K562 (cell line): Measurements from ENCODE around the gene SEC23B. TPM values are rescaled to one million over a fixed set of nuclear protein-coding genes. Genes with fewer than 3 reads are reported as not detected.
A peak's percentile ranks its signal among the peaks of the same experiment; 100 is the strongest.

Experiments
- BDP1 ChIP-seq: IDR thresholded peaks from 3 replicates; pipeline ENCODE4 v1.6.1; 2011; ENCODE audit not compliant: insufficient read length, insufficient read depth
- CEBPB ChIP-seq: fragments of 450-650 bp; IDR thresholded peaks from 2 replicates; pipeline ENCODE4 v1.6.1; 2016; ENCODE audit warnings: missing genetic modification characterization, missing compliant biosample characterization
- DEAF1 ChIP-seq: fragments of 450-650 bp; formaldehyde crosslinking; IDR thresholded peaks from 2 replicates; pipeline ENCODE4 v1.4.0; 2020; ENCODE audit warnings: mild to moderate bottlenecking, moderate library complexity
- EZH2 ChIP-seq: IDR thresholded peaks from 2 replicates; pipeline ENCODE4 v1.6.1; 2012; ENCODE audit warnings: low read depth, mild to moderate bottlenecking, inconsistent platforms, low read length, borderline replicate concordance
- GABPA ChIP-seq: fragments of 200-800 bp; sonication (Bioruptor generic); conservative IDR thresholded peaks from 2 replicates; pipeline ENCODE4 v1.6.1; 2016; ENCODE audit warnings: low read depth, missing genetic modification characterization, missing compliant biosample characterization
- JUN ChIP-seq, 2 experiments: sonication (generic) in 1 of 2; formaldehyde crosslinking in 1 of 2; IDR thresholded peaks; 2 replicates each; pipeline versions ENCODE4 v1.6.1 to v1.8.0; 2012 to 2022; ENCODE audit warnings: borderline replicate concordance in 2 of 2, mild to moderate bottlenecking in 2 of 2, improper control_type of control experiment in 1 of 2, low read depth in 1 of 2, low read length in 1 of 2, missing genetic modification reagents in 1 of 2
- MAX ChIP-seq: sonication (generic); formaldehyde crosslinking; IDR thresholded peaks from 2 replicates; pipeline ENCODE4 v1.9.0; 2022; ENCODE audit warnings: mild to moderate bottlenecking, missing genetic modification reagents
- NONO ChIP-seq, 2 experiments: fragments of 200-400 bp in 1 of 2; fragments of 450-650 bp in 1 of 2; formaldehyde crosslinking in 1 of 2; IDR thresholded peaks; 2 replicates each; pipeline ENCODE4 v1.6.1; 2017; ENCODE audit warnings: low read depth in 2 of 2, mild to moderate bottlenecking in 2 of 2, moderate library complexity in 2 of 2, low read length in 1 of 2
- PHB ChIP-seq: fragments of 250-450 bp; sonication (Bioruptor Pico); IDR thresholded peaks from 2 replicates; pipeline ENCODE4 v1.5.0; 2021
- PHF20 ChIP-seq: fragments of 450-650 bp; IDR thresholded peaks from 2 replicates; pipeline ENCODE4 v1.6.1; 2018; ENCODE audit not compliant: partially characterized antibody
- RCOR1 ChIP-seq, 2 experiments: IDR thresholded peaks; 2 replicates each; pipeline ENCODE4 v1.6.1; 2012; ENCODE audit warnings: low read depth in 2 of 2, low read length in 2 of 2, borderline replicate concordance in 1 of 2, improper control_type of control experiment in 1 of 2
- SNIP1 ChIP-seq: fragments of 450-650 bp; IDR thresholded peaks from 2 replicates; pipeline ENCODE4 v1.7.1; 2017; ENCODE audit warnings: low read depth, mild to moderate bottlenecking
- SP1 ChIP-seq: sonication (generic); formaldehyde crosslinking; IDR thresholded peaks from 2 replicates; pipeline ENCODE4 v1.8.1; 2022; ENCODE audit warnings: mild to moderate bottlenecking, missing genetic modification reagents
- ZBTB9 ChIP-seq: fragments of 450-650 bp; formaldehyde crosslinking; IDR thresholded peaks from 2 replicates; pipeline ENCODE4 v1.4.0; 2020; ENCODE audit warnings: mild to moderate bottlenecking, moderate library complexity
- ZNF324 ChIP-seq: fragments of 250-450 bp; sonication (Bioruptor Pico); IDR thresholded peaks from 2 replicates; pipeline ENCODE4 v1.4.0; 2020; ENCODE audit warnings: mild to moderate bottlenecking
- ZNF408 ChIP-seq: fragments of 250-450 bp; sonication (Bioruptor Pico); IDR thresholded peaks from 2 replicates; pipeline ENCODE4 v1.4.0; 2020; ENCODE audit warnings: low read depth, mild to moderate bottlenecking, moderate library complexity
- ZNF655 ChIP-seq: fragments of 250-450 bp; sonication (Bioruptor Pico); IDR thresholded peaks from 2 replicates; pipeline ENCODE4 v1.5.0; 2021
- polyA plus RNA-seq, 8 experiments: library from polyadenylated mRNA; depleted of rRNA in 4 of 8; stranded (reverse) in 5 of 8; unstranded in 3 of 8; fragments of >200 nt; fragmentation: Nextera tagmentation in 2 of 8; fragmentation: Illumina TruSeq in 1 of 8; extraction: Ambion mirVana in 2 of 8; extraction: Trizol in 1 of 8; gene quantifications; 2 replicates each; pipeline versions ENCODE4 v1.2.1 to v1.2.3, GENCODE V29; 2011 to 2014; ENCODE audit warnings: inconsistent platforms in 1 of 8, missing spikeins in 1 of 8
- total RNA-seq, 7 experiments: library from RNA; depleted of rRNA in 6 of 7; stranded (reverse); fragments of >200 nt in 6 of 7; fragmentation: Illumina TruSeq in 2 of 7; extraction: Trizol in 2 of 7; gene quantifications; 2 replicates each; pipeline versions ENCODE4 v1.2.1 to v1.2.3, GENCODE V29; 2011 to 2021; ENCODE audit warnings: low replicate concordance in 1 of 7
- TF ChIP-seq, protein P1 (sequence below): sonication (generic); formaldehyde crosslinking; IDR thresholded peaks from 2 replicates; pipeline ENCODE4 v1.8.0; 2023; ENCODE audit warnings: mild to moderate bottlenecking, missing genetic modification reagents

The SEC23B gene
- total and polyA plus RNA-seq, 9 of the 15 experiments (the other 6 are each of a cell fraction or from before 2014, with no cell fraction given), result 31.7 to 70.2 (median 38.5) TPM

DNA sequence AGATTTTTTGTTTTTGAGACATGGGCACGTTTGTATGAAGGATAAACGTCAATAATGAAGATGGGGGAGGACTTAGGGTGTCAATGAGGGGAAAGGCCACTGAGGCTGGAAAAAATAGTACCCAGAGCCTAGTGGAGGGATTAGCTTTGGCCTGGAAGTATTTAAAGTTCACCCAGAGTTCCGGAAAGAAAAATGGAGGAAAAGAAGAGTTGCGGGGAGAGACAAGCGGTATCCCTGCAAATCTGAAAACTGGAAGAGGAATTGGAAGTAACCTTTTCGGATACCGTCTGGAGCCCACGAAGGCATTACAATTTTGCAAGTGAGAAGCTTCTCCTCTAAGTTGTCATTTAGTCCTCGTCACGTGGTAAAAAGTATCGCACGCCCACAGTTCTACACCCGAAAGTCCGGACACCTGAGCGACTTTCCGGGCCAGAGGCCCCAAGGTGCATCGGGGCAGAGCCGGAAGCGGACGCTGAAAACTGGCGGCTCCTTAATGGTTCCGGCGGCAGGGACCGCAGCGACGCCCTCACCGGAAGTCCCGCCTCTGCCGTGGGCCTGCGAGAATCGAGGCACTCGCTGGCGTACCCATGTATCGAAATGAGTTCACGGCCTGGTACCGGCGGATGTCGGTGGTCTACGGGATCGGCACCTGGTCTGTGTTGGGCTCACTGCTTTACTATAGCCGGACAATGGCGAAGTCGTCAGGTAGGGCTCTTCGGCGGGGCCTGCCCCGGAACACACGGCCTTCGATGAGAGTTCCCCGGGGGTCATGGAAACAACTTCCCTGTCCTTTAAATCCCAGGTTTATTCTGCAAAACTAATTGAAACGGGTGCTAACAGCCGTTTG lies 59.4 kb downstream of the SEC23B start, which contains the start of gene SMIM26 (continued):
- TF ChIP-seq SNIP1 (no peak), ZBTB9 (CRISPR knock-in tag) (no peak), GABPA (peak; percentile 97), PHF20 (peak; percentile 89), BDP1 (no peak), PHB (CRISPR knock-in tag) (no peak), EZH2 (no peak), ZNF324 (no peak), CEBPB (no peak), MAX (CRISPR knock-in tag) (peak; percentile 34), NONO (IDR thresholded peaks at IDR 0.05; ENCODE audit: low read depth in 2 of 2, low read length in 1 of 2) (no peak), DEAF1 (CRISPR knock-in tag) (no peak), JUN (IDR thresholded peaks at IDR 0.05; ENCODE audit: borderline replicate concordance, low read depth, low read length) (no peak; the same call in 1 of the 2 replicates), JUN (CRISPR knock-in tag; IDR thresholded peaks at IDR 0.05; ENCODE audit: borderline replicate concordance) (no peak), ZNF655 (CRISPR knock-in tag) (no peak), ZNF408 (CRISPR knock-in tag) (no peak), RCOR1 (IDR thresholded peaks at IDR 0.05; ENCODE audit: borderline replicate concordance in 1 of 2, low read depth in 2 of 2, low read length in 2 of 2) (peak in 1 of 2 experiments; percentile 11; a peak in 1 of 4 replicates), SP1 (CRISPR knock-in tag) (peak; percentile 50; the same call in 1 of the 2 replicates)
- TF ChIP-seq, protein P1, sequence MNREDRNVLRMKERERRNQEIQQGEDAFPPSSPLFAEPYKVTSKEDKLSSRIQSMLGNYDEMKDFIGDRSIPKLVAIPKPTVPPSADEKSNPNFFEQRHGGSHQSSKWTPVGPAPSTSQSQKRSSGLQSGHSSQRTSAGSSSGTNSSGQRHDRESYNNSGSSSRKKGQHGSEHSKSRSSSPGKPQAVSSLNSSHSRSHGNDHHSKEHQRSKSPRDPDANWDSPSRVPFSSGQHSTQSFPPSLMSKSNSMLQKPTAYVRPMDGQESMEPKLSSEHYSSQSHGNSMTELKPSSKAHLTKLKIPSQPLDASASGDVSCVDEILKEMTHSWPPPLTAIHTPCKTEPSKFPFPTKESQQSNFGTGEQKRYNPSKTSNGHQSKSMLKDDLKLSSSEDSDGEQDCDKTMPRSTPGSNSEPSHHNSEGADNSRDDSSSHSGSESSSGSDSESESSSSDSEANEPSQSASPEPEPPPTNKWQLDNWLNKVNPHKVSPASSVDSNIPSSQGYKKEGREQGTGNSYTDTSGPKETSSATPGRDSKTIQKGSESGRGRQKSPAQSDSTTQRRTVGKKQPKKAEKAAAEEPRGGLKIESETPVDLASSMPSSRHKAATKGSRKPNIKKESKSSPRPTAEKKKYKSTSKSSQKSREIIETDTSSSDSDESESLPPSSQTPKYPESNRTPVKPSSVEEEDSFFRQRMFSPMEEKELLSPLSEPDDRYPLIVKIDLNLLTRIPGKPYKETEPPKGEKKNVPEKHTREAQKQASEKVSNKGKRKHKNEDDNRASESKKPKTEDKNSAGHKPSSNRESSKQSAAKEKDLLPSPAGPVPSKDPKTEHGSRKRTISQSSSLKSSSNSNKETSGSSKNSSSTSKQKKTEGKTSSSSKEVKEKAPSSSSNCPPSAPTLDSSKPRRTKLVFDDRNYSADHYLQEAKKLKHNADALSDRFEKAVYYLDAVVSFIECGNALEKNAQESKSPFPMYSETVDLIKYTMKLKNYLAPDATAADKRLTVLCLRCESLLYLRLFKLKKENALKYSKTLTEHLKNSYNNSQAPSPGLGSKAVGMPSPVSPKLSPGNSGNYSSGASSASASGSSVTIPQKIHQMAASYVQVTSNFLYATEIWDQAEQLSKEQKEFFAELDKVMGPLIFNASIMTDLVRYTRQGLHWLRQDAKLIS, result peak; percentile 72; the same call in 1 of the 2 replicates
